Lower leg skin (tissue), 4 donors: ENCODE data around the gene ECSCR. TPM values are rescaled to one million over a fixed set of nuclear protein-coding genes. Genes with fewer than 3 reads are reported as not detected.
"Not testable (repeated sequence)": the region's sequence is repeated elsewhere in the genome, so short reads cannot be mapped to it uniquely, and the experiment has no call there.

Experiments
- DNase-seq, 2 donors: peaks; one replicate each; pipeline ENCODE4 v3.0.0-alpha.2; 2019; ENCODE audit warnings: low spot score in 2 of 2
- H3K4me3 ChIP-seq: fragments of 200-600 bp; sonication (generic); 2 replicates; pipeline ENCODE4 v1.5.1; 2017; ENCODE audit warnings: mild to moderate bottlenecking, low read depth; ENCODE audit not compliant: poor library complexity, severe bottlenecking
- POLR2A ChIP-seq, 2 donors: fragments of 450-650 bp; IDR thresholded peaks; one replicate each; pipeline ENCODE4 v1.6.1; 2016 to 2017; ENCODE audit warnings: antibody characterized with exemption in 2 of 2, mild to moderate bottlenecking in 1 of 2, moderate library complexity in 1 of 2
- WGBS, 2 donors: methylation state at CpG; one replicate each; pipeline ENCODE4 v1.1.5; 2018; 5-methylcytosine and 5-hydroxymethylcytosine counted together
- intact Hi-C: fragments of 100-400 bp; cut with DNase I; formaldehyde crosslinking; loops from one replicate; pipeline ENCODE4 v1.15.0; 2023; ENCODE audit warnings: low total_unique reads
- total RNA-seq, 4 donors: library from RNA; depleted of rRNA; stranded (reverse); fragments of >200 nt; gene quantifications; one replicate each; pipeline ENCODE4 v1.1.0, GENCODE V29; 2016
- TF ChIP-seq, protein P1 (sequence below), 3 donors: fragments of 450-650 bp; IDR thresholded peaks; one replicate each; pipeline ENCODE4 v1.5.1; 2016; ENCODE audit warnings: antibody characterized with exemption in 3 of 3, mild to moderate bottlenecking in 3 of 3, moderate library complexity in 2 of 3

The ECSCR gene, protein sequence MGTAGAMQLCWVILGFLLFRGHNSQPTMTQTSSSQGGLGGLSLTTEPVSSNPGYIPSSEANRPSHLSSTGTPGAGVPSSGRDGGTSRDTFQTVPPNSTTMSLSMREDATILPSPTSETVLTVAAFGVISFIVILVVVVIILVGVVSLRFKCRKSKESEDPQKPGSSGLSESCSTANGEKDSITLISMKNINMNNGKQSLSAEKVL
- 10 to 100 TPM in 2 of 4 donors, 1 to 10 TPM in 2; 1.4 to 15.0 (median 9.3) TPM for total RNA-seq

- no peak for DNase-seq
- 75 to 82% methylated on average over 8 to 10 of the region's 10 CpGs for WGBS, 2 donors
Measured at GRCh38 chr5:139462586-139463276, at the start of gene ECSCR. Gene ECSCR (minus strand): TSS chr5:139462743. CDS start chr5:139462670, 73 bp downstream.

DNA sequence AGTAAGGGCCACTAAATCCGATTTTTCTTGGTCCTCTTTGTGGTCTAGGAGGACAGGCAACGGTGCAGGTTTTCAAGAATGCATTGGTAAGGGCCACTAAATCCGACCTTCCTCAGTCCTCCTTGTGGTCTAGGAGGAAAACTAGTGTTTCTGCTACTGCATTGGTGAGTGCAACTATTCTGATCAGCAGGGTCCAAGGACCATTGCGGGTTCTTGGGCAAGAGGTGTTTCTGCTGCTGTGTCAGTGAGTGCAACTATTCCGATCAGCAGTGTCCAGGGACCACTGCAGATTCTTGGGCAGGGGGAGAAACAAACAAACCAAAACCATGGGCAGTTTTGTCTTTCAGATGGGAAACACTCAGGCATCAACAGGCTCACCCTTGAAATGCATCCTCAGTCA lies 42.2 kb upstream of the ECSCR start:
- 85 to 89% methylated on average over 5 of the region's 5 CpGs for WGBS, 2 donors
- H3K4me3 ChIP-seq, intact Hi-C loops, DNase-seq: not testable (repeated sequence)

More at GRCh38 chr5:139462586-139463276, at the start of gene ECSCR:
- no peak within 1 kb of the TSS for H3K4me3 ChIP-seq
- no peak for TF ChIP-seq POLR2A (IDR thresholded peaks at IDR 0.05)
- TF ChIP-seq, protein P1, sequence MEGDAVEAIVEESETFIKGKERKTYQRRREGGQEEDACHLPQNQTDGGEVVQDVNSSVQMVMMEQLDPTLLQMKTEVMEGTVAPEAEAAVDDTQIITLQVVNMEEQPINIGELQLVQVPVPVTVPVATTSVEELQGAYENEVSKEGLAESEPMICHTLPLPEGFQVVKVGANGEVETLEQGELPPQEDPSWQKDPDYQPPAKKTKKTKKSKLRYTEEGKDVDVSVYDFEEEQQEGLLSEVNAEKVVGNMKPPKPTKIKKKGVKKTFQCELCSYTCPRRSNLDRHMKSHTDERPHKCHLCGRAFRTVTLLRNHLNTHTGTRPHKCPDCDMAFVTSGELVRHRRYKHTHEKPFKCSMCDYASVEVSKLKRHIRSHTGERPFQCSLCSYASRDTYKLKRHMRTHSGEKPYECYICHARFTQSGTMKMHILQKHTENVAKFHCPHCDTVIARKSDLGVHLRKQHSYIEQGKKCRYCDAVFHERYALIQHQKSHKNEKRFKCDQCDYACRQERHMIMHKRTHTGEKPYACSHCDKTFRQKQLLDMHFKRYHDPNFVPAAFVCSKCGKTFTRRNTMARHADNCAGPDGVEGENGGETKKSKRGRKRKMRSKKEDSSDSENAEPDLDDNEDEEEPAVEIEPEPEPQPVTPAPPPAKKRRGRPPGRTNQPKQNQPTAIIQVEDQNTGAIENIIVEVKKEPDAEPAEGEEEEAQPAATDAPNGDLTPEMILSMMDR (IDR thresholded peaks at IDR 0.05): no peak
- intact Hi-C loops: no loop called here

DNA sequence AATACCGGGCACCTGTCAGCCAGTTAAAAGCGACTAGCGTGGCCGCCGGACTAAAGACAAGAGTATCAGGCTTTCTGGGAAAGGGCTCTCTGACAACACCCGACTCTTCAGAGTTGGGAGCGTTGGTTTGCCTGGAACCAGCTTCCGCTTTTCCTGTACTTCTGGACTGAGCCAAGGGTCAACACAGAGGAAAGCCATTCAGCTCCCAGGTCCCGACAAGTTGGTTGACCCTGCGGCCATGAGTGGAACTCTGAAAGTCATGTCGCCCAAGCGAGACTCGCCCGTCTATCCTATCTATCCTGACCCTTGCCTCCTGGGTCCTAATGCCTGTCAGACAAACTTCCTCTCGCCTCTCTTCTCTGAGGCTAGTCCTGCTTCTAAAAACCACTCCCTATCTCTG lies 41.3 kb upstream of the ECSCR start:
- intact Hi-C loops, DNase-seq: not testable (repeated sequence)

DNA sequence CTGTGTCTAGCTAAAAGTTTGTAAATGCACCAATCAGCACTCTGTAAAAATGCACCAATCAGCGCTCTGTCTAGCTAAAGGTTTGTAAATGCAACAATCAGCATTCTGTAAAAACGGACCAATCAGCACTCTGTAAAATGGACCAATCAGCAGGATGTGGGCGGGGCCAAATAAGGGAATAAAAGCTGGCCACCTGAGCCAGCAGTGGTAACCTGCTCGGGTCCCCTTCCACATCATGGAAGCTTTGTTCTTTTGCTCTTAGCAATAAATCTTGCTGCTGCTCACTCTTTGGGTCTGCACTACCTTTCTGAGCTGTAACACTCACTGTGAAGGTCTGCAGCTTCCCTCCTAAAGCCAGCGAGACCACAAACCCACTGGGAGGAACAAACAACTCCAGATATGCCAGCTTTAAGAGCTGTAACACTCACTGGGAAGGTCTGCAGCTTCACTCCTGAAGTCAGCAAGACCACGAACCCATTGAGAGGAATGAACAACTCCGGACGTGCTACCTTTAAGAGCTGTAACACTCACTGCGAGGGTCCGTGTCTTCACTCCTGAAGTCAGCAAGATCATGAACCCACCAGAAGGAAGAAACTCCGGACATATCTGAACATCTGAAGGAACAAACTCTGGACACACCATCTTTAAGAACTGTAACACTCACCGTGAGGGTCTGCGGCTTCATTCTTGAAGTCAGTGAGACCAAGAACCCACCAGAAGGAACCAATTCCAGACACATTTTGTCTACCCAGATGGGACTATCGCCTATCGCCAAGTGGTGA lies 40.7 kb upstream of the ECSCR start:
- H3K4me3 ChIP-seq, intact Hi-C loops, DNase-seq: not testable (repeated sequence)
- WGBS, 2 donors: 87 to 90% methylated on average over 15 of the region's 15 CpGs

More for the DNA sequence above, 41.3 kb upstream of the ECSCR start:
- 73 to 81% methylated on average over 15 of the region's 15 CpGs for WGBS, 2 donors
- H3K4me3 ChIP-seq: not testable (repeated sequence)

DNA sequence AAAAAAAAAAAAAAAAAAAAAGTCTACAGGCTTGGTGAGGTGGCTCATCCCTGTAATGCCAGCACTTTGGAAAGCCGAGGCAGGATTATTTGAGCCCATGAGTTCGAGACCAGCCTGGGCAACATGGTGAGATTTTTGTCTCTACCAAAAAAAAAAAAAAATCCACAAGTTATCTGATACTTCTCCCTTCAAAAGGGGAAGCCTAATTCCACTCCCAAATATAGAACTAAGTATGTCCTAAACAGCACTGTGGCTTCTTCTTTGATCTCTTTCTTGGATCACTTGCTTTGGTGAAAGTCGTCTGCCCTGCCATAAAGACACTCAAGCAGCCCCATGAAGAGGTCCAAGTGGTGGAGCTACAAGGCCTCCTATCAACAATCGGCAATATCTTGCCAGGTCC lies 38.8 kb upstream of the ECSCR start:
- DNase-seq: no peak
- intact Hi-C loops: no loop called here
- no peak for TF ChIP-seq POLR2A (IDR thresholded peaks at IDR 0.05)
- TF ChIP-seq, protein P1 (IDR thresholded peaks at IDR 0.05): no peak
- no peak overlapping the region for H3K4me3 ChIP-seq
- WGBS, 2 donors: 87 to 96% methylated on average over 4 of the region's 4 CpGs

DNA sequence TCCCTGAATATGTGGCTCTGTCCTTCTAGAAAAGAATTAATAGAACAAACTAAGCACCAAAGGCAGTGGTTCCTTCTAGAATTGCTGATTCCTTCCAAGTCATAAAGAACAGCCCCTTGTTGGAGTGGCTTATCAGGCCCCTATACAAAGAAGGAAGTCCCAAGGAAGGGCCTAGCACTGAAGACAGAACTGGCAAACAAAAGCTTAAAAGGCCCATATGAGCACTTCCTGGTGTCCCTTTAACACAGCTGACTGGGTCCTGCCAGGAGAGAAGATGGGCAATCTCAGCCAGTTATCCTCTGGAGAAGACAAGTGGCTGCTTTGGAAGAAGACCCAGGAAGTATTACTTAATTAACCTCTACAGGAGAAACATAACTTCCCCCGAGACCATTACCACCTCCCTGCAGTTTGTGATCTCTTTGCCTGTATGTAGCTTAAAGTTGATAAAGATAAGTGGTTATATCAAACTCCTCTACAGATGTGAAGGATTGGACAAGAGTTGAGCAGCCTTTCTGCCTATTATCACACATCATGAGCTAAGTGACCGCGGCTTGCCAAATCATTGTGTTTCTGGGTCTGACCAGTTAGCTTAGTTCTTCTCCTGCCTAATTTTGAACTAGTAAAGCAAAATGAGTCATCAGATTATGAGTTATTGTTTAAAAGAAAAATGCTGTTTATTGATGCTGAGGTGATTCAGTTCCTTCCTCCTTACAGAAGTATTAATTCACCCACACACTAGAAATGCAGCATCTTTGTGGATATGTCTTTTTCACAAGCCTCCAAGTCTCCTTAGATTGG lies 33.3 kb upstream of the ECSCR start:
- DNase-seq: no peak
- no peak for TF ChIP-seq POLR2A (IDR thresholded peaks at IDR 0.05)
- TF ChIP-seq, protein P1 (IDR thresholded peaks at IDR 0.05): no peak
- intact Hi-C loops: no loop called here
- WGBS, 2 donors: 84 to 86% methylated on average over 3 of the region's 3 CpGs
- no peak overlapping the region for H3K4me3 ChIP-seq
